Cardiac muscle cell (in vitro differentiated cells and primary cell): ENCODE data around the gene MAP3K5. TPM values are rescaled to one million over a fixed set of nuclear protein-coding genes. Genes with fewer than 3 reads are reported as not detected.

Experiments
- DNase-seq, 2 donors: peaks; one replicate each; pipeline versions ENCODE4 v3.0.0 to v3.0.0-alpha.2; 2010 to 2017; ENCODE audit warnings: low read depth in 1 of 2, low spot score in 1 of 2
- H3K27ac ChIP-seq: fragments of 200-600 bp; sonication (generic); 2 replicates; pipeline ENCODE4 v1.5.1; 2016
- H3K27me3 ChIP-seq: fragments of 200-600 bp; sonication (generic); 2 replicates; pipeline ENCODE4 v1.6.0; 2016; ENCODE audit warnings: control low read depth
- H3K36me3 ChIP-seq: fragments of 200-600 bp; sonication (generic); 2 replicates; pipeline ENCODE4 v1.5.1; 2016; ENCODE audit warnings: control low read depth
- H3K4me1 ChIP-seq: fragments of 200-600 bp; sonication (generic); 2 replicates; pipeline ENCODE4 v1.8.1; 2017; ENCODE audit warnings: low read depth, mild to moderate bottlenecking, mixed run types
- H3K4me3 ChIP-seq: fragments of 200-600 bp; sonication (generic); 2 replicates; pipeline ENCODE4 v1.5.1; 2016; ENCODE audit warnings: mild to moderate bottlenecking
- H3K9me3 ChIP-seq: fragments of 200-600 bp; sonication (generic); 2 replicates; pipeline ENCODE4 v1.5.1; 2017; ENCODE audit warnings: low read depth, mild to moderate bottlenecking, control low read depth
- CTCF ChIP-seq: IDR thresholded peaks from 2 replicates; pipeline ENCODE4 v1.5.1; 2012; ENCODE audit warnings: low read depth, mild to moderate bottlenecking, low read length
- polyA plus RNA-seq: library from polyadenylated mRNA; unstranded; fragments of >200 nt; fragmentation: Nextera tagmentation; extraction: Ambion mirVana; gene quantifications from 2 replicates; pipeline ENCODE4 v1.2.1, GENCODE V29; 2016
- total RNA-seq: library from RNA; depleted of rRNA; stranded (reverse); fragments of >200 nt; gene quantifications from 2 replicates; pipeline ENCODE4 v1.2.3, GENCODE V29; 2016

The MAP3K5 gene
- total and polyA plus RNA-seq, 2 experiments from 2014 or later = 2.8 to 3.0 TPM

- Histone ChIP-seq H3K9me3 (no peaks in the 10 kb centered on the region), H3K27me3 (no peaks in the 10 kb centered on the region), H3K4me1 (peaks cover 6% of the 10 kb centered on the region), H3K27ac (no peak overlapping the region), H3K36me3 (no peaks in the 10 kb centered on the region), H3K4me3 (no peak overlapping the region)
- TF ChIP-seq CTCF = no peak
- peak in 1 of 2 donors; percentile 44 for DNase-seq
Measured at GRCh38 chr6:136641166-136641565, 151.1 kb downstream of the MAP3K5 start.

- no peaks in the 10 kb centered on the region for H3K36me3 ChIP-seq
- peaks cover 6% of the 10 kb centered on the region for H3K4me1 ChIP-seq
- H3K4me3 ChIP-seq = no peak overlapping the region
- no peaks in the 10 kb centered on the region for H3K27me3 ChIP-seq
- H3K9me3 ChIP-seq = no peaks in the 10 kb centered on the region
- no peak overlapping the region for H3K27ac ChIP-seq
- TF ChIP-seq CTCF = no peak
- DNase-seq = peak in 1 of 2 donors; percentile 78
Measured at GRCh38 chr6:136640132-136640915, 152.0 kb downstream of the MAP3K5 start.

- Histone ChIP-seq H3K9me3 (no peaks in the 10 kb centered on the region), H3K4me1 (peaks cover 5% of the 10 kb centered on the region), H3K27me3 (no peaks in the 10 kb centered on the region), H3K36me3 (no peaks in the 10 kb centered on the region), H3K4me3 (no peak overlapping the region), H3K27ac (no peak overlapping the region)
- TF ChIP-seq CTCF = no peak
- DNase-seq = no peak
Measured at GRCh38 chr6:136639702-136640101, 152.6 kb downstream of the MAP3K5 start.

- Histone ChIP-seq H3K27ac (no peak overlapping the region), H3K27me3 (no peaks in the 10 kb centered on the region), H3K4me1 (no peaks in the 10 kb centered on the region), H3K36me3 (no peaks in the 10 kb centered on the region), H3K9me3 (no peaks in the 10 kb centered on the region), H3K4me3 (no peak overlapping the region)
- no peak for DNase-seq
- no peak for TF ChIP-seq CTCF
Measured at GRCh38 chr6:136635615-136636014, 156.7 kb downstream of the MAP3K5 start.

- no peaks in the 10 kb centered on the region for H3K9me3 ChIP-seq
- no peaks in the 10 kb centered on the region for H3K4me1 ChIP-seq
- H3K27me3 ChIP-seq = no peaks in the 10 kb centered on the region
- no peak overlapping the region for H3K4me3 ChIP-seq
- no peak for TF ChIP-seq CTCF
- no peaks in the 10 kb centered on the region for H3K36me3 ChIP-seq
- H3K27ac ChIP-seq = no peak overlapping the region
- DNase-seq = no peak
Measured at GRCh38 chr6:136633355-136633754, 158.9 kb downstream of the MAP3K5 start.
